ENCODE data around the gene CRACR2B.

The CRACR2B gene

GRCh38 chr11:831118-831864, 3.6 kb downstream of the CRACR2B start:
- Histone ChIP-seq H3K27me3 (peaks cover 35% of the 10 kb centered on the region), H3K9me3 (no peaks in the 10 kb centered on the region), H3K4me1 (peaks cover 15% of the 10 kb centered on the region), H3K36me3 (no peaks in the 10 kb centered on the region), H3K4me3 (ENCODE audit: low read depth, low read length) (no peak overlapping the region; the same call in 1 of the 2 replicates)
- TF ChIP-seq CTCF (IDR thresholded peaks at IDR 0.05; ENCODE audit: low read depth, low read length): no peak
- DNase-seq: peak; percentile 46

DNA sequence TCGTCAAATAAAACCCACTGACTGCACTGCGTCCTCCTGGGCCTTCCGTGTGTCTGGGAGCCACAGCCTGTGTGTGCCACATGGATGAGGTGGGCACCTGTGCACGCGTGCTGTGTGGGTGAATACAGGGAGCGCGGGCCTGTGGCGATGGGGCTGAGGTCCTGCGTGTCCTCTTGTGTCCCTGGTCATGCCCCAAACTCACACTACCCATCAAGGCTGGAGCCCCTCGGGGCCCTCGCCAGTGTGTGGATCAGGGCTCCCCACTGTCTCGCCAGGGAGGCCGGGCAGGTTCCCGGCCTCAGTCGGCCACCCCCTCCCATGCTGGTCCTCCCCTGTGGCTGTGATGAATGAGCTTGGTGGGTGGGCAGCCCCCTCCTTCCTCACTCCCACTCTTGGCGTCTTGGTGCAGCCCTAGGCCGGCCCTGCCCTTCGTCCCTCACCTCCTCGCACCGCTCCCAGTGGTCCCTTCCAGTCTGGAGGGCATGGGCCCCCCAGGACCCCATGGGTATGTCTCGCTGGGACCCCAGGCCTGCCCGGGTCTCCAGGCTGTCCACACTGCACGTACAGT, 4.3 kb downstream of the CRACR2B start:
- Histone ChIP-seq H3K9me3 (no peaks in the 10 kb centered on the region), H3K27me3 (peaks cover 27% of the 10 kb centered on the region), H3K36me3 (no peaks in the 10 kb centered on the region; the same call in 1 of the 2 replicates), H3K4me3 (ENCODE audit: low read depth, low read length) (peak overlapping the region; percentile 32), H3K4me1 (peaks cover 15% of the 10 kb centered on the region)
- no peak for TF ChIP-seq CTCF (IDR thresholded peaks at IDR 0.05; ENCODE audit: low read depth, low read length)
- DNase-seq: no peak

GRCh38 chr11:832529-833113, 4.9 kb downstream of the CRACR2B start, which contains the start of gene CD151:
CD151 (plus strand) TSS chr11:832952; CDS start chr11:836070, 3,118 bp downstream.
- peaks cover 15% of the 10 kb centered on the region for H3K4me1 ChIP-seq
- peak; percentile 67 for DNase-seq
- peaks cover 21% of the 10 kb centered on the region for H3K27me3 ChIP-seq

DNA sequence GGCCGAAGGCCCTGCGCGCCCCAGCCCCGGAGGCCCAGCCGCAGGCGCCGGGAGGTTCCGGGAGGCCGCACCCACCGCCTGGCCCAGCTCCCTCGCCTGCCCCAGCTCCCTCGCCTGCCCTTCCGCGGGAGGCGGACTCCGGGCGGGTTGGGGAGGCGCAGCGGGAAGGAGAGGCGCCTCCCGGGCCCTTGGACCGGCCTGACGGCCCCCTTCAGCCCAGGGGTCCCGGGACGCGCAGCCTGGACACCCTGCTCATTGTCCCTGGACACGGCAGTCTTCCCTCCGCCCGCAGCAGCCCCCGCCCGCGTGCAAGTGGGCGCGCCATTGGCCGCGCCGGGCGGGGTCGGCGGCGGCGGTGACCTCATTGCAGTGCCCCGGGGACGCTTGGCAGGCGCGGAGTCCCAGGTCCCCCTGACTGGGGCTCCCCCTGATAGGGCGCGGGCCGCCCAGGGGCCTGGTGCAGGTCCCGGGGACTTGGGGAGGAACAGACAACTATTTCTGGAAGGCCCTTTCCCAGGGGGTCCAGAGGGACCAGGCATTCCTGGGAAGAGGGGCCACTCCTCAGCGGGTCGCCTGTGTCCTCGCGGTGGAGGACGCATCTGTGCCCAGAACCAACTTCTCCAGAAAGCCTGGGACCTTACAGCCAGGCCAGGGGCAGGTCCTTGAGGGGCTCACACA, 5.5 kb downstream of the CRACR2B start:
- peaks cover 15% of the 10 kb centered on the region for H3K4me1 ChIP-seq
- DNase-seq: peak; percentile 47

More at GRCh38 chr11:832529-833113, 4.9 kb downstream of the CRACR2B start, which contains the start of gene CD151:
- Histone ChIP-seq H3K36me3 (no peaks in the 10 kb centered on the region; the same call in 1 of the 2 replicates), H3K9me3 (no peaks in the 10 kb centered on the region), H3K4me3 (ENCODE audit: low read depth, low read length) (peak within 1 kb of the TSS; percentile 58)
- TF ChIP-seq CTCF (IDR thresholded peaks at IDR 0.05; ENCODE audit: low read depth, low read length): no peak

DNA sequence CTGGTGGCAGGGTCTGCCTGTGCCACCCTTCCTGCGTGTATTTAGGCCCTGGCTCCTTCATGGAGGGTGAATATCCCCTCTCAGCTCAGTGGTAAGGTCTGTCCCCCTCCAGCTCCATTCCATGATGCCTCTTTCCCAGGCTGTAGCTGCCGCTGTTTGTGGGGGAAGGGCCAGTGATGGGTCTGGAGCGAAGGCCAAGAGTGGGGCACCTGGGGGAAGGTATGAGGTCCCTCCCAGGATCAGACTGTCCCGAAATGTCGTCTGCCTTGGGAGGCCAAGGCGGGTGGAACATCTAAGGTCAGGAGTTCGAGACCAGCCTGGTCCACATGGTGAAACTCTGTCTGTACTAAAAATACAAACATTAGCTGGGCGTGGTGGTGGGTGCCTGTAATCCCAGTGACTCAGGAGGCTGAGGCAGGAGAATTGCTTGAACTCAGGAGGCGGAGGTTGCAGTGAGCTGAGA, 6.2 kb downstream of the CRACR2B start:
- H3K4me3 ChIP-seq (ENCODE audit: low read depth, low read length): peak overlapping the region; percentile 58
- peaks cover 15% of the 10 kb centered on the region for H3K4me1 ChIP-seq

More for the DNA sequence above, 5.5 kb downstream of the CRACR2B start:
- Histone ChIP-seq H3K36me3 (no peaks in the 10 kb centered on the region; the same call in 1 of the 2 replicates), H3K4me3 (ENCODE audit: low read depth, low read length) (peak overlapping the region; percentile 58), H3K27me3 (peaks cover 20% of the 10 kb centered on the region), H3K9me3 (no peaks in the 10 kb centered on the region)
- TF ChIP-seq CTCF (IDR thresholded peaks at IDR 0.05; ENCODE audit: low read depth, low read length): no peak

More for the DNA sequence above, 6.2 kb downstream of the CRACR2B start:
- H3K27me3 ChIP-seq: peaks cover 18% of the 10 kb centered on the region
- TF ChIP-seq CTCF (IDR thresholded peaks at IDR 0.05; ENCODE audit: low read depth, low read length): no peak
- peaks cover 5% of the 10 kb centered on the region for H3K36me3 ChIP-seq
- no peak for DNase-seq
- H3K9me3 ChIP-seq: no peaks in the 10 kb centered on the region

Data from BE2C (cell line).